Measurements from ENCODE around the gene LYPD6B. TPM values are rescaled to one million over a fixed set of nuclear protein-coding genes. Genes with fewer than 3 reads are reported as not detected.

Gene LYPD6B
- total RNA-seq, 1 experiment from 2014 or later = 2.0 TPM

GRCh38 chr2:149155196-149155969 lies 116.9 kb downstream of the LYPD6B start:
- H3K4me2 ChIP-seq (ENCODE audit: insufficient read depth, insufficient read length, low read length) = no peak overlapping the region
- H3K18ac ChIP-seq (ENCODE audit: insufficient read length, low read depth, low read length) = no peak overlapping the region
- no peak overlapping the region for H2AFZ ChIP-seq (ENCODE audit: low read length)
- no peak overlapping the region for H3K56ac ChIP-seq (ENCODE audit: insufficient read length, low read depth, low read length)
- H3K23ac ChIP-seq (ENCODE audit: insufficient read length, low read depth, low read length) = no peak overlapping the region
- peaks cover 1% of the 10 kb centered on the region; the same call in 1 of the 2 replicates for H3K27me3 Mint-ChIP-seq (ENCODE audit: low read depth)
- no peak overlapping the region for H3K4me3 Mint-ChIP-seq
- peaks cover 12 to 23% of the 10 kb centered on the region in 2 experiments for H3K4me1 Mint-ChIP-seq
- H3K36me3 Mint-ChIP-seq (ENCODE audit: insufficient read depth in 1 of 3, low read depth in 3 of 3) = no peaks in the 10 kb centered on the region
- no peaks in the 10 kb centered on the region for H3K4me1 ChIP-seq (ENCODE audit: insufficient read depth, low read length)
- no peak overlapping the region for H2BK5ac ChIP-seq (ENCODE audit: insufficient read length, low read length)
- no peak overlapping the region for H2AK5ac ChIP-seq (ENCODE audit: insufficient read length, low read length)
- H3T11ph ChIP-seq (ENCODE audit: low read length) = no peak overlapping the region
- no peak for TF ChIP-seq CTCF (conservative IDR thresholded peaks at IDR 0.05)
- H3K9me3 Mint-ChIP-seq = no peaks in the 10 kb centered on the region; a peak in 1 of 5 replicates
- no peaks in the 10 kb centered on the region for H3K23me2 ChIP-seq (ENCODE audit: insufficient read length, low read depth, low read length, poor library complexity, severe bottlenecking)
- H3K9ac ChIP-seq (ENCODE audit: extremely low read depth, insufficient read length, low read length) = no peak overlapping the region
- H3K27ac Mint-ChIP-seq = no peak overlapping the region
- H4K20me1 ChIP-seq (ENCODE audit: control insufficient read depth, insufficient read depth, insufficient read length) = no peaks in the 10 kb centered on the region
- no peaks in the 10 kb centered on the region for H3K79me1 ChIP-seq (ENCODE audit: insufficient read depth, low read depth, low read length, poor library complexity, severe bottlenecking)
- H3K4ac ChIP-seq (ENCODE audit: low read depth, low read length) = no peak overlapping the region
- H3K79me2 ChIP-seq (ENCODE audit: insufficient read depth, low read length) = no peaks in the 10 kb centered on the region
- H3K14ac ChIP-seq (ENCODE audit: insufficient read depth, low read length) = no peak overlapping the region
- WGBS (ENCODE audit: extremely low coverage, insufficient read length, low lambda C conversion rate) = no CpG with 5 or more reads among the region's 4 CpGs
- DNase-seq = no peak
- H4K91ac ChIP-seq (ENCODE audit: insufficient read length, low read depth, low read length) = no peak overlapping the region
- no peak overlapping the region for H4K5ac ChIP-seq (ENCODE audit: insufficient read length, low read depth, low read length)
- no peak overlapping the region for H2BK20ac ChIP-seq (ENCODE audit: low read depth, low read length, poor library complexity, severe bottlenecking)
- H3K27me3 ChIP-seq (ENCODE audit: insufficient read depth, low read length) = no peaks in the 10 kb centered on the region
- H3K9me3 ChIP-seq (ENCODE audit: control insufficient read depth, low read depth, low read length) = no peaks in the 10 kb centered on the region
- no peak overlapping the region for H3K27ac ChIP-seq (ENCODE audit: insufficient read length, low read depth, low read length)
- H2BK120ac ChIP-seq (ENCODE audit: low read depth, low read length, poor library complexity, severe bottlenecking) = no peak overlapping the region
- H4K8ac ChIP-seq (replicated peaks; ENCODE audit: insufficient read length, low read depth, low read length) = no peak overlapping the region
- no peak overlapping the region for H2BK15ac ChIP-seq (ENCODE audit: low read depth, low read length)
- no peak overlapping the region for H2BK12ac ChIP-seq (ENCODE audit: insufficient read length, low read depth, low read length)

All from H9 (cell line).